HG03469 (cell line): ENCODE results near the gene ZNF14.
"Not testable (repeated sequence)": the region's sequence is repeated elsewhere in the genome, so short reads cannot be mapped to it uniquely, and the experiment has no call there.

Experiments
- ATAC-seq: cut with Tn5 transposase; IDR thresholded peaks from one replicate; pipeline ENCODE4 v1.9.1; 2021; ENCODE audit warnings: mild to moderate bottlenecking, moderate library complexity, moderate number of reproducible peaks; ENCODE audit not compliant: unreplicated experiment

The ZNF14 gene

DNA sequence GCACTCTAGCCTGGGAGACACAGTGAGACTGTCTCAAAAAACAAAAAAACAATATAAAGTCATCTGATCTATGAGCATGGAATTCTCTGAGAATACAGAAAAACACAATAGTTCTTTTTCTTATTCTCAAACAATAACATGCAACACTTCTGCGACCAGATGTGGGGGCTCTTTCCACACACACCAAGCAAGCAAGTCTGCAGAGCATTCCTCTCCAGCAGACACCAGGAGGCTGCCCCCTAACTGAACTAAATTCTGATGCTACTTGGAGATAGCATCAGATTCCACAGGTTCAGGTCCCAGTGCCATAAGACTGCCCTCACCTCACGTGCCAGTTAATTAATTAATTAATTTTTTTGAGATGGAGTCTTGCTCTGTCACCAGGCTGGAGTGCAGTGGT is 36.5 kb downstream of the ZNF14 start:
- ATAC-seq = no peak

DNA sequence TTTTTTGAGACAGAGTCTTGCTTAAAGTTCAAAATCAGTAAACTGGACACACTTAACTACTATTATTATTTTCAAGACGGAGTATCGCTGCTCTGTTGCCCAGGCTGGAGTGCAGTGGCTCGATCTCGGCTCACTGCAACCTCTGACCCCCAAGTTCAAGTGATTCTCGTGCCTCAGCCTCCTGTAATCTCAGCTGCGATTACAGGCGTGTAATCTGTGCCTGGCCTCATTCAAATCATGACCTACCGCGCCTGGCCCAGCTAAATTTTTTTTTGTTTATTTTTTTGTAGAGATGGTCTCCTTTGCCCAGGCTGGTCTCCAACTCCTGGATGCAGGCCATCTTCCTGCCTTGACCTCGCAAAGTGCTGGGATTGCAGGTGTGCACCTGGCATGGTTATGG is 41.2 kb downstream of the ZNF14 start:
- no peak for ATAC-seq

DNA sequence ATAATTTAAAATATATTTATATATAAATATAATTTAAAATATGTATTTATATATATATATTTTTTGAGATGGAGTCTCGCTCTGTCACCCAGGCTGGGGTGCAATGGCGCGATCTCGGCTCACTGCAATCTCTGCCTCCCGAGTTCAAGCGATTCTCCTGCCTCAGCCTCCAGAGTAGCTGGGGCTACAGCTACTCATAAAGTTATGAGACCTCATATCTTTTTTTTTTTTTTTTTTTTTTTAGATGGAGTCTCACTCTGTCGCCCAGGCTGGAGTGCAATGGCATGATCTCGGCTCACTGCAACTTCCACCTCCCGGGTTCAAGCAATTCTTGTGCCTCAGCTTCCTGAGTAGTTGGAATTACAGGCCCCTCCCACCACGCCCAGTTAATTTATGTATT is 43.9 kb downstream of the ZNF14 start:
- not testable (repeated sequence) for ATAC-seq

DNA sequence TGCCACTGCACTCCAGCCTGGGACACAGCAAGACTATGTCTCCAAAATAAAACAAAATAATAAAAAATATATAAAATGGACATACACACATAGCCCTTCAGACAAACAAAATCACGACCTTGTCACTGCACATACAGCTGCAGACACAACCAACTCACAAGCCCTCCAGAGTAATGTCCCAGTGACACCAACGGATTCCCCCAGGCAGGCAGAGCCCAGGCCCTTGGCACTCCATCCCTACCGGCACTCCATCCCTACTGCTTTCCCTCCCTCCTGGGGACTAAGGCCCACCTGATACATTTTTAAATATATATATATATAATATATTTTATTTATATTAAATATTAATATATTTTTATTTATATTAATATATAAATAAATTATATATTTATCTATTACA is 45.8 kb downstream of the ZNF14 start:
- no peak for ATAC-seq

DNA sequence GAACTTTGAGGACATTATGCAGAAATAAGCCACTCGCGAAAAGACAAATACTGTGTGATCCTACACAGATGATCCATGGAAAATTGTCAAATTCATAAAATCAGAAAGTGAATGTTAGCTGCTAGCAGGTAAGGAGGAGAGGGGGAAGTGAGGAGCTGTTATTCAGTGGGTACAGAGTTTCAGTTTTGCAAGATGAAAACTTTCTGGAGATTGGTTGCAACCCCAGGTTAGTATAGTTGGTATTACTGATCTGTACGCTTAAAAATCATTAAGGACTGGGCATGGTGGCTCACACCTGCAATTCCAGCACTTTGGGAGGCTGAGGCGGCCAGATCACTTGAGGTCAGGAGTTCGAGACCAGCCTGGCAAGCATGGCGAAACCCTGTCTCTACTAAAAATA is 46.3 kb downstream of the ZNF14 start:
- ATAC-seq = no peak

DNA sequence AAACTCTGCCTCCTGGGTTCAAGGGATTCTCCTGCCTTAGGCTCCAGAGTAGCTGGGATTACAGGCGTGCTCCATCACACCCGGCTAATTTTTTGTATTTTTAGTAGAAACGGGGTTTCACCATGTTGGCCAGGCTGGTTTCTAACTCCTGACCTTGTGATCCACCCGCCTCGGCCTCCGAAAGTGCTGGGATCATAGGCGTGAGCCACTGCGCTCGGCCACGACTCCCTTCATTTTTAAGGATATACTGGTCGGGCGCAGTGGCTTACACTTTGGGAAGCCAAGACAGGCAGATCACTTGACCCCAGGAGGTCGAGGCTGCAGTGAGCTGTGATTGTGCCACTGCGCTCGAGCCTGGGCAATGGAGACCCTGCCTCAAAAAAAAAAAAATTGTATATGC is 46.8 kb downstream of the ZNF14 start:
- not testable (repeated sequence) for ATAC-seq

DNA sequence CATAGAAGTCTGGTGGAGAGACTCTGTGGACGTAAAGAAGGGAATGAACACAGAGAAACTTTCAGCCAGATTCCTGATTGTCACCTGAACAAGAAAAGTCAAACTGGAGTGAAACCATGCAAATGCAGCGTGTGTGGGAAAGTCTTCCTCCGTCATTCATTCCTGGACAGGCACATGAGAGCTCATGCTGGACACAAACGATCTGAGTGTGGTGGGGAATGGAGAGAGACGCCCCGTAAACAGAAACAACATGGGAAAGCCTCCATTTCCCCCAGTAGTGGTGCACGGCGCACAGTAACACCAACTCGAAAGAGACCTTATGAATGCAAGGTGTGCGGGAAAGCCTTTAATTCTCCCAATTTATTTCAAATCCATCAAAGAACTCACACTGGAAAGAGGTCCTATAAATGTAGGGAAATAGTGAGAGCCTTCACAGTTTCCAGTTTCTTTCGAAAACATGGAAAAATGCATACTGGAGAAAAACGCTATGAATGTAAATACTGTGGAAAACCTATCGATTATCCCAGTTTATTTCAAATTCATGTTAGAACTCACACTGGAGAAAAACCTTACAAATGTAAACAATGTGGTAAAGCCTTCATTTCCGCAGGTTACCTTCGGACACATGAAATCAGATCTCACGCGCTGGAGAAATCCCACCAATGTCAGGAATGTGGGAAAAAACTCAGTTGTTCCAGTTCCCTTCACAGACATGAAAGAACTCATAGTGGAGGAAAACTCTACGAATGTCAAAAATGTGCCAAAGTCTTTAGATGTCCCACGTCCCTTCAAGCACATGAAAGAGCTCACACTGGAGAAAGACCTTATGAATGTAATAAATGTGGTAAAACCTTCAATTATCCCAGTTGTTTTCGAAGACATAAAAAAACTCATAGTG is 53.5 kb downstream of the ZNF14 start:
- no peak for ATAC-seq

DNA sequence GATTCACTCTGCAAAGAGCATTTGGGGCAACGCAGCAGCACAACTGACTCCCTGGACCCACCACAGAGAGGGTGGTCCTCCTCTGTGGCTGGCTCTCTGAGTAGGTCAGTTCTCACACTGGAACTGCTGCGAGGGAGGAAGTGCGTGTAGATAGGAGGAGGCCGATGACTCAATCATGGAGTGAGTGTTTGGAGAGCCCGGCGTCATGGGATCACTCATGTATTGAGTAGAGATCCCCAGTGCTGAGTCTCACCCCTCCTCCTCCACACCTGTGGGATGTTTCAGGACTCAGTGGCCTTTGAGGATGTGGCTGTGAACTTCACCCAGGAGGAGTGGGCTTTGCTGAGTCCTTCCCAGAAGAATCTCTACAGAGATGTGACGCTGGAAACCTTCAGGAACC is 55.3 kb downstream of the ZNF14 start:
- no peak for ATAC-seq

DNA sequence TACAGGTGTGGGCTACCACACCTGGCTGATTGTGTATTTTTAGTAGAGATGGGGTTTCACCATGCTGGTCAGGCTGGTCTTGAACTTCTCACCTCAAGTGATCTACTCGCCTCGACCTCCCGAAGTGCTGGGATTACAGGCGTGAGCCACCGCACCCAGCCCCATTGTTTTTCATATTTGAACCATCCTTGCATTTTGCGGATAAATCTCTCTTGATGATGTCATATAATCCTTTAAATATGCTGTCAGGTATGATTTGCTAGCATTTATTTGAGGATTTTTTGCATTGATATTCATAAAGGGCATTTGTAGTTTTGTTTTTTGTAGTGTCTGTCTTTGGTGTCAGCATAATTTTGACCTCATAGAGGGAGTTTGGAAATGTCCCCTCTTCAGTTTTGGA is 58.6 kb downstream of the ZNF14 start:
- no peak for ATAC-seq

DNA sequence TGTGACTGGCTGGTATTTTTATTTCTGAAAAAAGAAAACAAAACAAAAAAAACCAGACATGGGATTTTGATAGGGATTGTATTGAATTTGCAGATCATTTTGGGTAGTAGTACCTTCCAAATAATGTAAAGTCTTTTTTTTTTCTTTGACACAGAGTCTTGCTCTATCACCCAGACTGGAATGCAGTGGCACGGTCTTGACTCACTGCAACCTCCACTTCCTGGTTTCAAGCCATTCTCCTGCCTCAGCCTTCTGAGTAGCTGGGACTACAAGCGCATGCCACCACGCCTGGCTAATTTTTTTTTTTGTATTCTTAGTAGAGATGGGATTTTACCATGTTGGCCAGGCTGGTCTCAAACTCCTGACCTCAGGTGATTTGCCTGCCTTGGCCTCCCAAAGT is 60.1 kb downstream of the ZNF14 start:
- no peak for ATAC-seq

DNA sequence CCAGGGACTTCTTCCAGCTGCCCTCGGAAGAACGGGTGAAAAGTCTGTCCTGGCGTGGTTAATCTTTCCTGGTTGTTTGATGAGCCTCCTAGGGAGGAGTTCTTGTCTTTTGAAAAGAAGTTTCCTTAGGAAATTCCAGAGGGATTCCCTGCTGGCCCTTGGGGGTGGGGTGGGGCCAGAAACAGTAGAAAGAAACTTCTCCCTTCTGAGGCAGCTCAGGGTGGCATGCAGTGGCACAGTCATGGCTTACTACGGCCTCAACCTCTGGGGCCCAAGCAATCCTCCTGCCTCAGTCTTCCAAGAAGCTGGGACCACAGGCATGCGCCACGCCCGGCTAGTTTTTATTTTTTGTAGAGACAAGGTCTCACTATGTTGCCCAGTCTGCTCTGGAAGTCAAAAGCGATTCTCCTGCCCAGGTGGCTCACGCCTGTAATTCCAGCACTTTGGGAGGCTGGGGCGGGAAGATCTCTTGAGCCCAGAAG is 62.8 kb downstream of the ZNF14 start:
- ATAC-seq = no peak

DNA sequence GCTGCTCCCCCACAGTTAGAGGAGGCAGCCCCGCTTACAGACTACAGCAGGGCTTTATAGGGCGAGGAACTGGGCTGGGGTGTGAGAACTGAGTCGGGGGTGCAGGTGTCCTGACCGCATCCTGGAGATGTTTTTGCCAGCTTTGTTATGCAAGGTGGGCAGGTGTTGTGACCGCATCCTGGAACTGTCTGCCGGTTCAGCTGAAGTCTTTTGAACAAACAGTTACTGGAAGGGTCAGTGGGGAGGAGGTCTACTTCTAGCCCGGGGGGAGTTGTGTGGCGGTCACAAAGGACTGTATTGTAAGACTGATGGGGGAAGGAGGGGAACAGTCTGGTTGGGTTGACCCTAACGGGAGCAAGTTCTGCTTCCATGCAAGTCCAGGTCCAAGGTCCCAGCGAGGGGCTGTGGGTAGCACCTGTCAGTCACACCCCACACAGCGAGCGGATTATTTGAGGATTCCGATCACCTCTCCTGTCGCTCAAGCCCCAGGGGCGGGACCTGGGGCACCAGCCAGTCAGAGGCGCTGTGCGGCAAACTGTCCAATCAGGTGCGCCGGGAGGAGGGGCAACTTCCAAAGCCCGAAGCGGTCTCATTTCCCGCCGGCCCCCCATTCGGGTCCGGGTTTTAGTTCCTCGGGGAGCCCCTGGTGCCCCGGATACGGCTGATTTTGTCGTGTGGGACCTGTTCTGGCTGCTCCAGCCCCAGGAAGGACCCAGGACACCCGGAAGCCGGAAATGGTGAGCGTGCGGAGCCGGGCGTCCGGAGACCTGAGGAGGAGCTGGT is 64.5 kb downstream of the ZNF14 start, which contains the start of gene ZNF101:
Gene ZNF101 (plus strand): TSS at position 610 of the 783 bp plus-strand sequence. CDS start 125 bp downstream, at position 735.
- ATAC-seq = peak; percentile 60

DNA sequence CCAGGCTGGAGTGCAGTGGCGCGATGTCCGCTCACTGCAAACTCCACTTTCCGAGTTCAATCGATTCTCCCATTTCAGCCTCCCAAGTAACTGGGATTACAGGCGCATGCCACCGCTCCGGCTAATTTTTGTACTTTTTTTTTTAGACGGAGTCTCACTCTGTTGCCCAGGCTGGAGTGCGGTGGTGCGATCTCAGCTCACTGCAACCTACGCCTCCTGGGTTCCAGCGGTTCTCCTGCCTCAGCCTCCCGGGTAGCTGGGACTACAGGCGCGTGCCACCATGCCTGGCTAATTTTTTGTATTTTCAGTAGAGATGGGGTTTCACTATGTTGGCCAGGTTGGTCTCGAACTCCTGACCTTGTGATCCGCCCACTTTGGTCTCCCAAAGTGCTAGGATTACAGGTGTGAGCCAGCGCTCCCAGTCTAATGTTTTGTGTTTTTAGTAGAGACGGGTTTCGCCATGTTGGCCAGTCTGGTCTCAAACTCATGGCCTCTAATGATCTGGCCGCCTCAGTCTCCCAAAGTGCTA is 67.4 kb downstream of the ZNF14 start:
- not testable (repeated sequence) for ATAC-seq

DNA sequence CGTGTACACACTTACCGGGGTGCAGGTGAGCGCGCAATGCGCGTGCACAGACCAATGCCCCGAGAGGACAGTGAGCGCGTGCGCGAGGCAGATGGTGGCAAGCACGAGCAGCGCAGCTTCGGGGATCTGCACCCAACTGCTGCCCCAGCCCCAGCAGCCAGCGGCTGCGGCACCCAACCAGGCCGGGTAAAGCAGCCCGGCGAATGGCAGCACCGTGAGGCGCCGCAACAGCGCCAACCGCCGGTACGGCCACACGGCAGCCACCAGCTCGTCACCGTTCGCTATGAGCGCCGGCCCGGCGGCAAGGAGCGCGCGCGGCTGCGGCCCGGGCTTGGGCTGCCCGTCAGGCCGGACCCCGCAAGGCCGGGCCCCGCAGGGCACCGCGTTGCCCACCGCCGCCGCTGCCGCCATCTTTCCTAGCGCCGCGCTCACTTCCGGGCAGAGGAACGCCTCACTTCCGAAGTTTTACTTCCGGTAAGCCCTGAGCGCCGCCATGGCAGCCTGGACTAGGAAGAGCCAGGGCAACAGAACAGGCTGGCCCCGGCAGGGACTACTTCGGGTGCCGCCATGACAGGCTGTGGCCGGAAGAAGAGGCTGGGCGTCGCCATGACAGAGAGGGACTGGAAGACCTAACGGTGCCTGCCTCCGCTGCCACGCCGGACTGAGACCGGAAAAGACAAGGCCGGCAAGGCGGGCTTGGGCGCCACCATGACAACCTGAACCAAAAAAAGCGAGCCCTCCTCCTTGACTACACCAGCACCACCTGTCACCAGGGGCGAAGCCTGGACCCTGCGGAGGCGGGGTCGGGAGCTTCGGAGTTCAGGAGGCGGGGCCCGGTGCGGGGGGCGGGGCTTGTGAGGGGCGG is 69.4 kb downstream of the ZNF14 start, which contains the start of gene ATP13A1:
Gene ATP13A1 (minus strand): TSS at position 421 of the 865 bp plus-strand sequence. CDS start 10 bp downstream, at position 411.
- ATAC-seq = peak; percentile 53

DNA sequence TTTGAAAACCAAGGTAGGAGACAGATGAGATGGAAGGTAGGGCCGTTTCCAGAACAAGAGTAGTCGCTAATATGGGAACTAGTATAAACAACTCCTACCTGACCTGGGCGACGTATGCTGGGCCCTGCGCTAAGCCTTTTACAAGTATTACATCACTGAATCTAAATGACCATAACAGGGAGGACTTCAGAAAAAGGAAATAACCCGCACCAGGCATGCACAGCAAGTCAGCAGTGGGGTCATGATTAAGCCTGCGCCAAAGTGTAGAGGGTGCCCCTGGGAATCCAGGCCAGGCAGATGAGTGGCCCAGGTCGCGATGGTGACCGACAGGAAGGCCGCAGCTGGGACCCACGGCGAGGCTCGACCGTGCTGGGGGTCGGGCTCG is 70.0 kb downstream of the ZNF14 start:
- no peak for ATAC-seq

DNA sequence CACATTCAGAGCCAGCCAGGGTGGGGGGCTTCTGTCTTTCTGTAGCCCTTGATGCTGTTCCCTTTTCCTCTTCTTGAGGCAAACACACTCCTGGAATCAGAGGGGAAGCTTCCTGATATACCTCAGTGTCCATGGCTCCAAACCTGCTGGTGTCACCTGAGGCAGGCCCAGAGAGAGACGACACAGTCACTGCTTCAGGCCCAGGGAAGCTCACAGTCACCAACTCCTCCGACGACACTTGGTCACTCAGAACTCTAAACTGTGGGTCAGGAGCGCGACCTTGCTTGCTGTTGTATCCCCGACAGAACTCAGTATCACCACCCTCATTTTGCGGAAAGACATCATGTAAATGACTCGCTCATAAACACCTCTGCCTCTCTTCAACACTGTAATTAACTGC is 70.6 kb downstream of the ZNF14 start:
- ATAC-seq = no peak

DNA sequence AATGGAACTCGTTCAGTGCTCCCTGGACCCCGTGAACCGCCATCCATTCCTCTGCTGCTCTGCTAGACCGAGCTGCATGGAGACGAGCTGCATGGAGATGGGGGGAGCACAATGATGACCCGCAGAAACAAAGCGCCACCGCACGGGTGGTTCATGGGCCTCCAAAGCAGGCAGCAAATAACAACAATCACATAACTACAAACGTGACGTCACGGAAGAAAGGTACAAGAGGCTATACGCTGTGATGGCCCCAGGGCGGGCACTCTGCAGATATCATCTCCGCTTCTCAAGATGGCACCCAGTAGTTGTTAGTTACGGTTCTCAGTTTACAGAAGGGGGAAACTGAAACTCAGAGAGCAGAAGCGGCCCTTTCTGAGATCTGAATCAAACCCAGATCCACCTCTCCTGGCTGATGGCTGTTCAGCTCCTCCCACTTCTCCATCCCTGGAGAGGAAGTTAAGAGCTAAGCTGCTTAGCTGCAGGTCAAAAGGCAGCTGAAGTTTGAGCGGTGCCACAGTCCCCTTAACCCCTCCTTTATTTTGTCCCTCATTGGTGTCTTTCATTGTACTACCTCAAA is 71.1 kb downstream of the ZNF14 start:
- no peak for ATAC-seq

DNA sequence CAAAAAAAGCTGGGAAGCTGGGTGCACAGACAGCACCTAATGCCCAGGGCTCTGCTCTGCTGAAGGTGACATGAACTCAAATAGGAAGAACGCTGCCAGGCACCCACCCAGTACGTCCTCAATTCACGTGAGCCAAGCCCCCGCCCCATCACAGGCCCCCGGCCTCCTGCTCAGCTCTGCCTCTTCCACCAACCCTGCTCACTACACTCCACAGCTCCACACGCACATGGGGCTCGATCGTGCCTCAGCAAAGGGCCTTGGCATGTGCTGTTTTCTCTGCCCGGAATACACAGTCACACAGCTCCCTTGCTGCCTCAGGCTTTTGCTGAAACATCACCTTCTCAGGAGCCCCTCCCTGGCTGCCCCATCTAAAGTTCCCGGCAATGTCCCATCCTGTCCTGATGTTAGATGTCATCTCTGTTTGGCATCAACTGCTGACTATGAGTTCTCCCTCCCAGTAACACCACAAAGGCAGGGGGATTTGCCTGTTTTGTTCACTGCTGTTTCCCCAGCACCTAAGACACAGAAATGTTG is 71.7 kb downstream of the ZNF14 start:
- ATAC-seq = no peak
